Ectodermal cell (in vitro differentiated cells): Measurements from ENCODE around the gene EED.

Experiments used
- H3K27ac ChIP-seq: 2 replicates; pipeline ENCODE4 v1.7.0; 2013; ENCODE audit warnings: mild to moderate bottlenecking, low read depth, low read length; ENCODE audit not compliant: insufficient read depth, poor library complexity, severe bottlenecking
- H3K27me3 ChIP-seq: 2 replicates; pipeline ENCODE4 v1.7.0; 2013; ENCODE audit warnings: mild to moderate bottlenecking, low read length; ENCODE audit not compliant: insufficient read depth, control insufficient read depth, poor library complexity, severe bottlenecking
- H3K36me3 ChIP-seq: one replicate; pipeline ENCODE4 v1.7.0; 2013; ENCODE audit warnings: low read length; ENCODE audit not compliant: control insufficient read depth, insufficient read depth
- H3K4me1 ChIP-seq: one replicate; pipeline ENCODE4 v1.7.0; 2013; ENCODE audit warnings: low read length; ENCODE audit not compliant: control insufficient read depth, insufficient read depth
- H3K4me3 ChIP-seq: 2 replicates; pipeline ENCODE4 v1.7.0; 2013; ENCODE audit warnings: low read depth, low read length, control low read depth; ENCODE audit not compliant: insufficient read depth
- H3K9me3 ChIP-seq: 2 replicates; pipeline ENCODE4 v1.7.0; 2013; ENCODE audit warnings: mild to moderate bottlenecking, low read length, moderate library complexity; ENCODE audit not compliant: control insufficient read depth
- WGBS, 2 experiments: methylation state at CpG; one replicate each; pipeline ENCODE4 v1.1.7; 2013; ENCODE audit warnings: missing lambda C conversion rate in 2 of 2; 5-methylcytosine and 5-hydroxymethylcytosine counted together

EED gene

DNA sequence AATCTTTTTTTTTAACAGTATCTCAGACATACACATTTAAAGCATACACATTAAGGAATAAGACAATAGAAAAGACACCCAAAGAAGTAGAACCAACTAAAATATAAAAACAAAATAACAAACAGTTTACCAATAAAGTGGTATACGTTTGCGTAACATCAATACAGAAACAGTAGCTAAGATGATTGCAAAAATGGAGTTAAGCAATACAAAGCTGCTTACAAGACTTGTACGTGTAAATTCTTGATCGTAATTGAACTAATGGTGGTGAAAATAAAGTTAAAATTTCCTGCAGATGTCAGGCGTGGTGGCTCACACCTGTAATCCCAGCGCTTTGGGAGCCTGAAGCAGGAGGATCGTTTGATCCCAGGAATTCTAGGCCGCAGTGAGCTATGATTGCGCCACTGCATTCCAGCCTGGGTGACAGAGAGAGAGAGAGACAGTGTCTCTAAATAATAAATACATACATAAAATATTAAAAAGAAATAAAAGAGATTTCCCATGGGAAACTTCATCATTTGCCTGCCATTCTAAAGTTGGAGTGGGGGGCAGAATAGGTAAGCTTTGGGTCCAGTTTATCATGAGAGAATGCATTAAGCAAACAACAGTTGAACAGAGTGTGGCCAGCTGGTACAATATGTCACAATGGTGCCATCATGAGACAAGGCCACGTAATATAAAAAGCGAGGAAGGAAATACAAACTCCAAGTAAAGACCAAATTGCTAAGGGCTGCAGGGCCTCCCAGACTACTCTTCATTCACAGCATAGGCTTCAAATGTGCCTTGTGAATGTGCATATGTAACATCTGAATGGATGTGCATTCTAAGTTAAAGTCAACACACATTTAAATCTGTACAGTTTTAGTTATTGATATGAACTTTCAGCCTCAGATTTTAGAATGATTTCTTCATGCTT is 38.9 kb upstream of the EED start:
- Histone ChIP-seq H3K27ac (no peak overlapping the region), H3K27me3 (peaks cover 18% of the 10 kb centered on the region), H3K4me3 (no peak overlapping the region), H3K9me3 (no peaks in the 10 kb centered on the region), H3K4me1 (no peaks in the 10 kb centered on the region), H3K36me3 (no peaks in the 10 kb centered on the region)
- 86 to 93% methylated on average over 11 of the region's 11 CpGs for WGBS, 2 experiments

GRCh38 chr11:86206337-86206695 is 38.2 kb upstream of the EED start:
- peaks cover 18% of the 10 kb centered on the region for H3K27me3 ChIP-seq
- WGBS, 2 experiments, result 88 to 96% methylated on average over 2 of the region's 2 CpGs

DNA sequence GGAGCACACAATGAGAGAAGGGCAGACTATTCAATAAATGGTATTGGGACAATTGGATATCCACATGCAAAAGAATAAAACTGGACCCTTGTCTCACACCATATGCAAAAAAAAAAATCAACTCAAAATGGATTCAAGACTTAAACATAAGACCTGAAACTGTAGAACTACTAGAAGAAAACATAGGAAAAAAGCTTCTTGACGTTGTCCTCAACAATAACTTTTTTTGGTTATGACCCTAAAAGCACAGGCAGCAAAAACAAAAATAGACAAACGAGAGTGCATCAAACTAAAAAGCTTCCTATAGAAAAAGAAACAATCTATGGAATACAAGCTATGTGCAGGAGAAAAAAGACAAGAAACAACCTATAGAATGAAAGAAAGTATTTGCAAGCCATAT is 37.1 kb upstream of the EED start:
- no peaks in the 10 kb centered on the region for H3K4me1 ChIP-seq
- H3K9me3 ChIP-seq, result no peaks in the 10 kb centered on the region
- no peak overlapping the region for H3K27ac ChIP-seq
- no peak overlapping the region for H3K4me3 ChIP-seq
- peaks cover 8% of the 10 kb centered on the region for H3K27me3 ChIP-seq
- 79 to 98% methylated on average over 2 of the region's 2 CpGs for WGBS, 2 experiments
- no peaks in the 10 kb centered on the region for H3K36me3 ChIP-seq

More at GRCh38 chr11:86206337-86206695, 38.2 kb upstream of the EED start:
- Histone ChIP-seq H3K4me3 (no peak overlapping the region), H3K4me1 (no peaks in the 10 kb centered on the region), H3K9me3 (no peaks in the 10 kb centered on the region), H3K36me3 (no peaks in the 10 kb centered on the region), H3K27ac (no peak overlapping the region)

DNA sequence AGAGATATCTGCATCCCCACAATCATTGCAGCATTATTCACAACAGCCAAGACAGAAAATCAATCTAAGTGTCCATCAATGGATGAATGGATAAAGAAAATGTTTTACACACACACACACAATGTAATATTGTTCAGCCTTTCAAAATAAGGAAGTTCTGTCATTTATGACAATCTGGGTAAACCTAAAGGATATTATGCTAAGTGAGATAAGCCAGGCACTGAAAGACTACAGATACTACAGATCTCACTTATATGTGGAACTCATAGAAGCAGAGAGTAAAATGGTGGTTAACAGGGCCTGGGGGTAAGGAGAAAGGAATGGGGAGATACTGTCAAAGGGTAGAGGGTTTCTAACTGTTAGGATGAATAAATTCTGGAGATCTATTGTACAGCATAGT is 36.0 kb upstream of the EED start:
- H3K27me3 ChIP-seq, result no peaks in the 10 kb centered on the region
- no peak overlapping the region for H3K4me3 ChIP-seq
- H3K4me1 ChIP-seq, result no peaks in the 10 kb centered on the region
- H3K36me3 ChIP-seq, result no peaks in the 10 kb centered on the region
- H3K27ac ChIP-seq, result no peak overlapping the region
- no peaks in the 10 kb centered on the region for H3K9me3 ChIP-seq

GRCh38 chr11:86209806-86210657 is 34.5 kb upstream of the EED start:
- H3K36me3 ChIP-seq, result no peaks in the 10 kb centered on the region
- H3K27me3 ChIP-seq, result no peaks in the 10 kb centered on the region
- H3K27ac ChIP-seq, result no peak overlapping the region
- no peak overlapping the region for H3K4me3 ChIP-seq
- no peaks in the 10 kb centered on the region for H3K9me3 ChIP-seq
- 90 to 95% methylated on average over 9 of the region's 9 CpGs for WGBS, 2 experiments
- no peaks in the 10 kb centered on the region for H3K4me1 ChIP-seq

DNA sequence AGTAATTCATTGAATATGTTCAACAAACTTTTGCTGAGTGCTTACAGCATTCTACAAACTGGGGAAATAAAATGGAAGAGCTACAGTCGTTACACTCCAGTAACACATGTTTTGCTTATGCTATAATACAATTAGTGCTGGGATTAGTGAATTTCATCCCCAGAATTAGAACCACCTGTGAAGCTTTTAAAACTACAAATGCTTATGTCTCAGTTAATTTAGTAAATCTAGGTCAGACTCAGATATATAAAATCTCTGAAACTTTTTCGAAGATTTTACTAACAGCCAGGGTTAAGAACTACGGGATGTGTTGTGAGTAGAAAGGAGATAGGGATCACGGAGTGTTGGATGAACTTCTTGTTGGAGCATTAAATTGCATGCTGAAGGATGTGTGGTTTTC is 33.7 kb upstream of the EED start:
- no peak overlapping the region for H3K27ac ChIP-seq
- H3K27me3 ChIP-seq, result no peaks in the 10 kb centered on the region
- no peak overlapping the region for H3K4me3 ChIP-seq
- WGBS, 2 experiments, result 91 to 93% methylated on average over 4 of the region's 4 CpGs
- no peaks in the 10 kb centered on the region for H3K9me3 ChIP-seq
- no peaks in the 10 kb centered on the region for H3K4me1 ChIP-seq
- no peaks in the 10 kb centered on the region for H3K36me3 ChIP-seq

- H3K36me3 ChIP-seq, result no peaks in the 10 kb centered on the region
- H3K27ac ChIP-seq, result no peak overlapping the region
- no peaks in the 10 kb centered on the region for H3K4me1 ChIP-seq
- H3K4me3 ChIP-seq, result no peak overlapping the region
- 88 to 92% methylated on average over 4 of the region's 4 CpGs for WGBS, 2 experiments
- no peaks in the 10 kb centered on the region for H3K27me3 ChIP-seq
- H3K9me3 ChIP-seq, result no peaks in the 10 kb centered on the region
Observed at GRCh38 chr11:86211619-86212018, 32.9 kb upstream of the EED start.

- no peaks in the 10 kb centered on the region for H3K4me1 ChIP-seq
- H3K36me3 ChIP-seq, result no peaks in the 10 kb centered on the region
- H3K4me3 ChIP-seq, result no peak overlapping the region
- no peaks in the 10 kb centered on the region for H3K9me3 ChIP-seq
- 91 to 95% methylated on average over 2 of the region's 2 CpGs for WGBS, 2 experiments
- no peak overlapping the region for H3K27ac ChIP-seq
- no peaks in the 10 kb centered on the region for H3K27me3 ChIP-seq
Observed at GRCh38 chr11:86212019-86212611, 32.4 kb upstream of the EED start.

DNA sequence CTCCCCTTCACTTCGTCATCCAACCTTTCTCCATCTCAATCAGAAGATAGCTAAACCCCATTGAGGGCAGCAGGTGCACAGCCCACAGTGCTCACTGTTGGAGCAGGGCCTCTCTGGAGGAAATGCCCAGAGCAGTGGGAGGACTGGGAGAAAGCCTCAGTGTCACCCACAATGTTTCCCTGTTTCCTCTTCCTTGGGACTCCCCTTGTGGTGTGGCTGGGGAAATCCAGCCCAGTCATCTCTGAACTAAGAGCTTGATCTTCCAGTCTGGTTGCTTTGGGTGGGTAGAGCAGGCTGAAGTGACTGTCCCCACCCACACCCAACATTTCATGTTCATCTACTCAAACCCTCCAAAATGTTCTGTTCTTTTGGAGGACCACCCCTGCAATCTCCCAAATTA is 29.8 kb upstream of the EED start:
- 100% methylated on average over 1 of the region's 1 CpG for WGBS, 2 experiments
- Histone ChIP-seq H3K4me1 (no peaks in the 10 kb centered on the region), H3K27me3 (no peaks in the 10 kb centered on the region), H3K36me3 (no peaks in the 10 kb centered on the region), H3K9me3 (no peaks in the 10 kb centered on the region), H3K27ac (no peak overlapping the region), H3K4me3 (no peak overlapping the region)
